Measurements from ENCODE around the gene FAM229B. TPM values are rescaled to one million over a fixed set of nuclear protein-coding genes. Genes with fewer than 3 reads are reported as not detected.
"Not testable (repeated sequence)": the region's sequence is repeated elsewhere in the genome, so short reads cannot be mapped to it uniquely, and the experiment has no call there.

FAM229B gene
- total RNA-seq, 2 experiments from 2014 or later: 2.7 to 3.4 TPM

DNA sequence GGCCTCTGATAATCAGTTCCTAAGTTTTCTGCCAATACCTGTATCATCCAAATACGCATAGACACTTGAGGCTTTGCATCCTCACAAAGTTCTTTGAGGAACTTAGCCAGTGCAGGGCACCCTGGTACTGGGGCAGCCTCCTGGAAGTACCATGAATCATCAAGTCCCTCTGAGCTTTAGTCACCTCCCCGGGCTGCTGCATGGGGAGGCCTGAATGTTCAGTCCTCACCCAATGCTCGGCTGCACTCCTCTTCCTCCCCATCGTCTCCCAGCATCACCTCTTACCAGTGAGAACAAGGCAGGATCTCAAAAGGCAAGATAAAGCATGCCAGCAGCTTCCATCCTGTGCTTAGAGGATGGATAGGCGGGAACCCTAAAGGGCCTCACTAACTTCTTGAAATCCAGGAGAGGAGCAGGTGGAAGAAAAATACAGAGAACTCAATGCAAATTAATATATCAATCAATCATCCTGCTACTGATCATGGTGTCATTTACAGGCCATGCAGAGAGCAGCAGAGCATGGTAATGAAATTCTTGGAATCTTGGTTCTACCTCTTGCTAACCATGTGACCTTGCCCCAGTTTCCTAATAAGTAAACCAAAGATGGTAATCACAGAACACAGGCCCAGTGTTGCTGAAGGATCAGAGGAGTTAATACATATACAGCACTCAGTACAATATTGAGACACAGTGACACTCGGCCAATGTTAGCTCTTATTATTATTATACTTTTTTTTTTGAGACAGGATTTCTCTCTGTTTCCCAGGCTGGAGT lies 38.2 kb upstream of the FAM229B start:
- DNase-seq: no peak
- Mint-ChIP-seq H3K27ac (no peak overlapping the region), H3K9me3 (no peaks in the 10 kb centered on the region), H3K4me3 (no peak overlapping the region), H3K4me1 (peaks cover 10% of the 10 kb centered on the region), H3K27me3 (peaks cover 3% of the 10 kb centered on the region), H3K36me3 (ENCODE audit: low read depth) (no peaks in the 10 kb centered on the region)
- POLR2A ChIA-PET: interaction anchor here (0.8 kb wide), 1 partner anchor 12 kb away, joined by 3 read pairs; no protein-coding TSS in a partner anchor
- CTCF ChIA-PET: interaction anchor here (0.9 to 2.0 kb wide), 2 partner anchors 20 to 339 kb away, joined by 3 to 8 read pairs; no protein-coding TSS in a partner anchor

DNA sequence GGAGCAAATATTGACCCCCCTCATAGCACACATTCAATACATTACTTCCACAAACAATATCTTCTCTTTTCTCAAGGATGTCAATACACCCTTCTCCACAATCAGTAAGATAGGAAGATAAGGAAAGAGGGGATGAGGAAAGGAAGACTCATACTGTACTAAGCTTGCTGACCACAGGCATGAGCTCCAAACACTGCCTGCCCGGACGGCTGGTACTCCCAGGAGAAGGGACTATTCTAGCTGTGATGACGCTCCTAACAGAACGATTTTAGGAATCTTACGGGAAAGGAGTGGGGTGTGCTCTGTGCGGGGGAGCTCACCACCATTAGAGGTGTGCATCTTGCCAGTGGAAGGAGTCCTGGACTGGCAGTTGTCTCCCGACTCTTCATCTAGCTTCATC lies 37.4 kb upstream of the FAM229B start:
- H3K27me3 Mint-ChIP-seq: peaks cover 4% of the 10 kb centered on the region
- H3K4me1 Mint-ChIP-seq: peaks cover 10% of the 10 kb centered on the region
- H3K27ac Mint-ChIP-seq: no peak overlapping the region
- POLR2A ChIA-PET: interaction anchor here (0.8 kb wide), 1 partner anchor 11 kb away, joined by 3 read pairs; no protein-coding TSS in a partner anchor
- H3K36me3 Mint-ChIP-seq (ENCODE audit: low read depth): no peaks in the 10 kb centered on the region
- CTCF ChIA-PET: interaction anchor here (0.7 to 2.0 kb wide), 5 partner anchors 12 to 791 kb away, joined by 3 to 8 read pairs (median 4); a partner anchor contains a TSS
- H3K9me3 Mint-ChIP-seq: no peaks in the 10 kb centered on the region
- no peak overlapping the region for H3K4me3 Mint-ChIP-seq
- DNase-seq: no peak

DNA sequence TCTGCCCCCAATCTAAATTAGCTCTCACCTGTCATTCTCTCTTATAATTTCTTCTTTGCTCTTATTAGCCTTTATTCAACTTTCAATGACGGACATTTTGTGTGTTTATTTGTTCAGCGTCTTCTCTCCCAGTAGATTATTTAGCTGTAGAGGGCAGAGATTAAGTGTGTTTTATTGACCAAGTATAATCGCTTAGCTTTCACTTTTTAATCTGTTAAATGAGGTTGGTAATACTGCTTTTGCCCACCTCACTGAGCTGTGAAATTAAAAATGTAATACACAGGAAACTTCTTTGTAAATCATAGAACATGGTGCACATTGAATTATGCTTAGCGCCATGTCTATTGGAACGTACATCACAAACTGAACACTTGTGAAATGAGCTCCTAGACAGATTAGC lies 37.0 kb upstream of the FAM229B start:
- ChIA-PET POLR2A (interaction anchor here (0.8 kb wide), 1 partner anchor 11 kb away, joined by 3 read pairs; no protein-coding TSS in a partner anchor), CTCF (interaction anchor here (0.7 to 2.0 kb wide), 5 partner anchors 11 to 791 kb away, joined by 3 to 8 read pairs (median 4); a partner anchor contains a TSS)
- H3K9me3 Mint-ChIP-seq: no peaks in the 10 kb centered on the region
- DNase-seq: no peak
- no peak overlapping the region for H3K27ac Mint-ChIP-seq
- H3K27me3 Mint-ChIP-seq: peaks cover 6% of the 10 kb centered on the region
- peaks cover 10% of the 10 kb centered on the region for H3K4me1 Mint-ChIP-seq
- no peaks in the 10 kb centered on the region for H3K36me3 Mint-ChIP-seq (ENCODE audit: low read depth)
- no peak overlapping the region for H3K4me3 Mint-ChIP-seq

DNA sequence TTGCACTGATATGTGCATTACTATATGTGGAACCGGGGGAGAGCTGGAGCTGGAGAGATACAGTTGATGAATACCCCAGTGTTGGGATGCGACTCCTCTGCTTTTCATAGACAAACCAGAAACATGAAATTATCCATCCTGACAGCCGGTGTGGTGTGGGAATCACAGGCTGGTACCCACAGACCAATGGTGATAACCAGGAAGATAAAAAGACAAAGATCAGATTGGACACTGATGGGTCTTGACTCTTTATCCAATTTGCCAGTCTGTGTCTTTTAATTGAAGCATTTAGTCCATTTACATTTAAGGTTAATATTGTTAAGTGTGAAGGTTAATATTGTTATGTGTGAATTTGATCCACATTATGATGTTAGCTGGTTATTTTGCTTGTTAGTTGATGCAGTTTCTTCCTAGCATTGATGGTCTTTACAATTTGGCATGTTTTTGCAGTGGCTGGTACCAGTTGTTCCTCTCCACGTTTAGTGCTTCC lies 36.1 kb upstream of the FAM229B start:
- H3K4me1 Mint-ChIP-seq: peaks cover 10% of the 10 kb centered on the region
- H3K36me3 Mint-ChIP-seq (ENCODE audit: low read depth); H3K27ac Mint-ChIP-seq; H3K4me3 Mint-ChIP-seq; H3K27me3 Mint-ChIP-seq; POLR2A ChIA-PET; DNase-seq; H3K9me3 Mint-ChIP-seq: not testable (repeated sequence)
- CTCF ChIA-PET: interaction anchor here (1.2 to 2.0 kb wide), 2 partner anchors 112 to 341 kb away, joined by 5 to 8 read pairs; no protein-coding TSS in a partner anchor

DNA sequence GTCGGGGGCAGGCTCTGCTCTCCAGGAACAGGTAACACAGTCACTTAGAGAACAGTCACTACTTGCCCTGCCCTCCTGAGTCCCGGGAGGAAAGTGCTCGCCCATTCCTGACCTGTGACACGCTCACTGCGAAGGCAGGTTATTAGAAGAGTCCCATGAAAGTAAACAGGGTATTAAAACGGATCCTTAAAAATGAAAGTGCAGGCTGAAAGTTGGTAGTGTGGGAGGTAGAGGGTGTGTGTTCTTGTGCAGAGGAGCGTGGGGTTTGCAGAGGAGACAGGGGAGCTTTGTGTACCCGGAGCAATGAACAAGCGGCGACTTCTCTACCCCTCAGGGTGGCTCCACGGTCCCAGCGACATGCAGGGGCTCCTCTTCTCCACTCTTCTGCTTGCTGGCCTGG lies 33.4 kb upstream of the FAM229B start, which contains the start of gene CCN6:
Gene CCN6, plus strand, starts transcription at position 104 of the 400 bp plus-strand sequence. Its CDS starts 254 bp downstream, at position 358.
- POLR2A ChIA-PET: interaction anchor here (1.2 kb wide), 1 partner anchor 344 kb away, joined by 3 read pairs; no protein-coding TSS in a partner anchor
- no peak for DNase-seq
- CTCF ChIA-PET: interaction anchor here (0.8 to 1.6 kb wide), 2 partner anchors 9 to 11 kb away, joined by 3 to 4 read pairs; no protein-coding TSS in a partner anchor
- Mint-ChIP-seq H3K4me3 (no peak within 1 kb of the TSS), H3K27ac (no peak within 1 kb of the TSS), H3K27me3 (peaks cover 8% of the 10 kb centered on the region), H3K36me3 (ENCODE audit: low read depth) (no peaks in the 10 kb centered on the region), H3K9me3 (no peaks in the 10 kb centered on the region), H3K4me1 (peaks cover 5% of the 10 kb centered on the region)

DNA sequence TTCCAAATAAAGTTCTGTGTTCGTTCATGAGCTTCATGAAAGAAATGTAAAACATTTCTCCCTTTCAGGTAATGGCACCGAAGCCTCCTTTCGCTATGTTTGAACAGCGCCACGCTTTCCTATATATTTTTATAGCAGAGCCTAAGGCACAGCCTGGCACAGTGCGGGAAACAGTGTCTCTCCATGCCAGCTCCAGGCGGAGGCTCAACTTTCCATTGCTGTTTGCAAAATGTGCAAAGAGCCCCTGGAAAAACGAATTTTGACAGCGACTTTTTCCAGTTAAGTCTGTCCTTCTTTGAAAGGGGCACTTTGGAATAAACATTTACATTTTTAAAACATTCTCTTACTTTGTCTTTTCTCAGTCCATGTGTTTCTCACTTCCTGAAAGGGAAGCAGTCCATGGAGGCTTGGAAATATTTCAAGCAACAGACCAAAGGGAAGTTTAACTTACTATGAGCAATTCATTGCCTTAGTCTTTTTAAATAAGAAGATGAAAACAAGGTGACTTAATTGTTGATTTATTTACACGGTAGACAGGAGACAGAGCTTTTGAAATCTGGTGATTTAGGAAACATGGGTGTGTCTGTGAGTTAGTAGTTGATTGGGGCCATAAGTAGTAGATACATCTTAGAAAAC lies 32.7 kb upstream of the FAM229B start:
- H3K4me3 Mint-ChIP-seq: no peak overlapping the region
- CTCF ChIA-PET: interaction anchor here (1.4 to 1.6 kb wide), 2 partner anchors 10 to 11 kb away, joined by 4 read pairs; no protein-coding TSS in a partner anchor
- no peaks in the 10 kb centered on the region for H3K9me3 Mint-ChIP-seq
- no peak for DNase-seq
- H3K4me1 Mint-ChIP-seq: no peaks in the 10 kb centered on the region
- POLR2A ChIA-PET: interaction anchor here (1.2 kb wide), 1 partner anchor 345 kb away, joined by 3 read pairs; no protein-coding TSS in a partner anchor
- H3K36me3 Mint-ChIP-seq (ENCODE audit: low read depth): no peaks in the 10 kb centered on the region
- no peak overlapping the region for H3K27ac Mint-ChIP-seq
- peaks cover 8% of the 10 kb centered on the region for H3K27me3 Mint-ChIP-seq

DNA sequence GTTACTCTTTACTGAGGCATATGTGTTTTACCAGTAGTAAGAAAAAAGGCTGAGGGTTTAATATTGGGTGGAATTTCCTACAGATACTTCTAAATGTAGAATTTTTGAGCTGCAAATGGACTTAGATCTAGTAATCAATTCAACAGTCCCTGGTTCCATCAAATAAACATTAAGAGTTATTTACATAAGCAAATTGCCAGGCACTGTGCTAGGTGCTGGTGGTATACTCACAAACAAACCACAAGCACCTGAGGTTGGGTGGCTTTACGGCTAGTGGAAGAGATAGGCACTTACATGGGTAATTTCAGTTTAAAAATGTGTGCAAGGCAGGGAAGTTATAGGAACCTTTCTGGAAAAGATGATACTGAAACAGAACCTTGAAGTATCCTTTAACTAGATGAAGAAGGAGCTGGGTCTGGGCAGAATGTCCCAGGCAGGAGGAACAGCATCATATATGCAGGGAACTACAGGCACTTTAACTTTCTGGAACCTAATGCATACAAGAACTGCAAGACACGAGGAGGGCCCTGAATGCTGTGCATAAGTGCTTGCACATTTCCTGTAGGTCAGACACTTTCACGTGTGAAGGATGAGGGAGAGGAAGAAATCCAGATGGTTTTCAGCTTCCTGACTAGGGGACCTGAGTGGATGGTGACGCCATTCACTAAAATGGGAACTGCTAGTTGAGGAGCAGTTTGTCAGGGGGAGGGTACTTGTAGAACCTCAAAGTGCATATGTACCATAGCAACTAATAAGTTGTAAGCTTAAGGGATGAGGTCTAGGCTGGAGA lies 29.0 kb upstream of the FAM229B start:
- H3K27me3 Mint-ChIP-seq: peaks cover 6% of the 10 kb centered on the region
- ChIA-PET CTCF (interaction anchor here (0.6 kb wide), 1 partner anchor 130 kb away, joined by 3 read pairs; no protein-coding TSS in a partner anchor), POLR2A (interaction anchor here (0.7 kb wide), 1 partner anchor 23 kb away, joined by 3 read pairs; no protein-coding TSS in a partner anchor)
- no peak for DNase-seq
- H3K4me1 Mint-ChIP-seq: no peaks in the 10 kb centered on the region
- H3K27ac Mint-ChIP-seq: no peak overlapping the region
- no peaks in the 10 kb centered on the region for H3K36me3 Mint-ChIP-seq (ENCODE audit: low read depth)
- H3K9me3 Mint-ChIP-seq: no peaks in the 10 kb centered on the region
- no peak overlapping the region for H3K4me3 Mint-ChIP-seq

DNA sequence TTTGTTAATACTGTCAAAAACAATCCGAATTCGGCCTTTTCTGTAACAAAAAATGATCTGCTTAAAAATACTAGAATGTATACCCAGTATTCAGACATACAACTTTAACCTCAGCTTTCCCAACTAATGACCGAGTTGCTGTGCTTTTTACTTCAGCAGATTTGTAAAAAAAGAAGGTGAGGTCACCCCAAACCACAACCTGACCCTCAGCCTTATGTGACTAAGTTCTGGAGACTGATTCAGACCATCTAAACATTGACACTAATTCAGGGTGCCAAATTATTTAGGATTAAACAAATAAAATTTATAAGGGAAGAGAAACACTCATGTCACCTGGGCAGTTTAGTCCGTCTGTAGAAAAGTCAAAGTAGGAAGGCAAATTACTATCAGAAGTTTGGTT lies 25.8 kb upstream of the FAM229B start:
- DNase-seq: no peak
- Mint-ChIP-seq H3K27me3 (no peaks in the 10 kb centered on the region), H3K4me3 (no peak overlapping the region), H3K4me1 (no peaks in the 10 kb centered on the region), H3K36me3 (ENCODE audit: low read depth) (no peaks in the 10 kb centered on the region), H3K9me3 (no peaks in the 10 kb centered on the region), H3K27ac (no peak overlapping the region)
- ChIA-PET CTCF (interaction anchor here (0.5 to 1.0 kb wide), 2 partner anchors 11 to 419 kb away, joined by 3 to 4 read pairs; no protein-coding TSS in a partner anchor), POLR2A (interaction anchor here (0.9 to 1.2 kb wide), 2 partner anchors 12 to 26 kb away, joined by 3 read pairs; partner anchors contain the start of genes FAM229B and TUBE1)

DNA sequence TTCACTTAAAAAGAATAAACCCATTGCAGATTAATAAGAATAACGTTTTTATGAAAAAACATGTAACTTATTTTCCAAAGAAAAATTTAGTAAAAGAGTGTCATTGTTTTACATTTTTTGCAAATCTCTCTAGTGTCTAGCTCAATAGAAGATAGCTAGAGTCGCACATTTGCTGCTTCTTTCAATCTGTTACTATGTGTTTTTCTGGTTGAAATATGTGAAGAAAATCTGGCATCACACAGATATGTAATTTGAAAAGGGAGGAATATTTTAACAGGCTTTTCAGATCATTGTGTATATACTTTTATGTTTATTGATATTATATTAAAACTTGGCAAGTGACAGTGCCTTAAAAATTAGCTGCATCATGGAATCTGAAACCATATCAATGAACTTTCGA lies 24.4 kb upstream of the FAM229B start:
- no peaks in the 10 kb centered on the region for H3K27me3 Mint-ChIP-seq
- no peak overlapping the region for H3K27ac Mint-ChIP-seq
- no peak overlapping the region for H3K4me3 Mint-ChIP-seq
- no peaks in the 10 kb centered on the region for H3K36me3 Mint-ChIP-seq (ENCODE audit: low read depth)
- H3K4me1 Mint-ChIP-seq: no peaks in the 10 kb centered on the region
- no peak for DNase-seq
- POLR2A ChIA-PET: no interaction called here
- CTCF ChIA-PET: no interaction called here
- no peaks in the 10 kb centered on the region for H3K9me3 Mint-ChIP-seq

DNA sequence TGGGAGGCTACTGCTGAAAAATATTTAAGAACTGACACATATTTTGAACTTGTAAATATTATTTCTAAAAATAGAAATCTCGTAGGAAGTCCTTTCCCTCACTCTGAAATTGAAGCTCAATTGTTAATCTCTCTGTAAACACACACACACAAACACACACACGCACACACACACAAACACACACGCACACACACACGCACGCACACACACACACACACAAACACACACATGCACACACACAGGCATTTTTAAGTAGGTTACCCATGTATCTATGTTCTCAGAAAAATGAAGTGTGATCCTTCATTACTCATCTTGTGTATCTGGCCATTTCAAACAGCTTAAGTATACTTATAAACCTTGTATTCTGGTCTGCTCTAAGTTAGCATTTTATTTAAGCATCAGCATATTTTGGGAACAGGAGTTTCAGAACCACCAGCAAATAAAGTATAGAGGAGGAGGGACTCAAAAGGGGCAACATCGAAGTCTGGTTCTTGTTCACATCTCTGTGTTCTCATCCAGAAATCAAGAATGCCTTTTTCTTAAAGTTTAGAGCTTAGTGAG lies 21.9 kb upstream of the FAM229B start:
- no peaks in the 10 kb centered on the region for H3K9me3 Mint-ChIP-seq
- H3K4me1 Mint-ChIP-seq: no peaks in the 10 kb centered on the region
- ChIA-PET POLR2A (interaction anchor here (1.1 kb wide), 1 partner anchor 366 kb away, joined by 3 read pairs; no protein-coding TSS in a partner anchor), CTCF (no interaction called here)
- no peak overlapping the region for H3K27ac Mint-ChIP-seq
- H3K27me3 Mint-ChIP-seq: no peaks in the 10 kb centered on the region
- DNase-seq: no peak
- no peak overlapping the region for H3K4me3 Mint-ChIP-seq
- H3K36me3 Mint-ChIP-seq (ENCODE audit: low read depth): no peaks in the 10 kb centered on the region

DNA sequence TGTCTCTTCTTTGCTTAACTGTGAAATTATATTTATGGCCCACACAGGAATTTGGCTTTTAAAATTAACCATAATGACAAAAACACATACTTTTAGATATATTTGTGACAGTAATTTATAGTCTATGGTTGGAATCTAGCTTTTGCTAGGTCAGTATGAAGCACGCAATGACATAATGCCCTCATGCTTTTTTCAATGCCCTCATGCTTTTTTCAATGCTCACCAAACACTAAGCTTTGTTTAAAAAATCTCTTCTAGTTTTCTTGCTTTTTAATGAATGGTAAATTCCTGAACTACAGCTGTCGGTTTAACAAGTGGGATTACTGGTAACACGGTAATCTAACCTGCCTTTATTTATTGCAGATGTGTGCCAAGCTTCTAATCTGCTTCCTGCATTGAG lies 20.8 kb upstream of the FAM229B start:
- Mint-ChIP-seq H3K4me3 (no peak overlapping the region), H3K9me3 (no peaks in the 10 kb centered on the region), H3K27ac (no peak overlapping the region), H3K36me3 (ENCODE audit: low read depth) (peaks cover 1% of the 10 kb centered on the region), H3K27me3 (no peaks in the 10 kb centered on the region), H3K4me1 (no peaks in the 10 kb centered on the region)
- DNase-seq: no peak
- ChIA-PET CTCF (interaction anchor here (0.6 kb wide), 1 partner anchor 23 kb away, joined by 3 read pairs; no protein-coding TSS in a partner anchor), POLR2A (interaction anchor here (0.6 kb wide), 1 partner anchor 228 kb away, joined by 3 read pairs; no protein-coding TSS in a partner anchor)

DNA sequence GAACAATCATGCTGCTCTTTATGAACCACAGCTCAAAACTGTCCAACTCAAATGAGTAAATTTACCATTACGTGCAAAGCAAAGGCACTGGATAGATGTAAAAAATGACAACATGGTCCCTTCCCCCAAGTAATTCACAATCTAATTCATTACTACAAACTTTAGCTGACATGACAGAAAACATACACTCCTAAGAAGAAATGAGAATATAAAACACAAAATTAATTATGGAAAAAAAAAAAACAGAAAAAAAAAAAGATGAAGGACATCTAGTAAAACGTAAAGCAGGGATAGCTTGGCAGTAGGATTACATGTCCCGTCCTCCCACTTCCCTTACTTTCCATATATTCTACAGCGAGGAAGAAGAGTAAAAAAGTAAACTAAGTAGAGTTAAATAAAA lies 5.8 kb upstream of the FAM229B start:
- no peaks in the 10 kb centered on the region for H3K27me3 Mint-ChIP-seq
- H3K4me1 Mint-ChIP-seq: peaks cover 8% of the 10 kb centered on the region
- H3K4me3 Mint-ChIP-seq: no peak overlapping the region
- CTCF ChIA-PET: no interaction called here
- DNase-seq: no peak
- peaks cover 26% of the 10 kb centered on the region for H3K36me3 Mint-ChIP-seq (ENCODE audit: low read depth)
- no peak overlapping the region for H3K27ac Mint-ChIP-seq
- no peaks in the 10 kb centered on the region for H3K9me3 Mint-ChIP-seq
- POLR2A ChIA-PET: no interaction called here
